Neuronal stem cell (in vitro differentiated cells): Measurements from ENCODE around the gene CCT5.

ENCODE experiments used
- DNase-seq: peaks from one replicate; pipeline ENCODE4 v3.0.0-alpha.2; 2013; ENCODE audit warnings: low spot score
- H2AFZ ChIP-seq: one replicate; pipeline ENCODE4 v1.6.1; 2013; ENCODE audit warnings: mild to moderate bottlenecking, low read length, inconsistent platforms
- H2AK5ac ChIP-seq: 2 replicates; pipeline ENCODE4 v1.6.1; 2013; ENCODE audit warnings: low read depth, mild to moderate bottlenecking, inconsistent platforms, low read length, moderate library complexity, mixed read lengths
- H2BK120ac ChIP-seq: 2 replicates; pipeline ENCODE4 v1.6.1; 2013; ENCODE audit warnings: low read depth, mild to moderate bottlenecking, inconsistent platforms, low read length, moderate library complexity, mixed read lengths
- H2BK12ac ChIP-seq: one replicate; pipeline ENCODE4 v1.6.1; 2013; ENCODE audit warnings: low read length, inconsistent platforms
- H2BK15ac ChIP-seq: 2 replicates; pipeline ENCODE4 v1.6.1; 2013; ENCODE audit warnings: mild to moderate bottlenecking, low read length, inconsistent platforms, mixed read lengths
- H2BK5ac ChIP-seq: one replicate; pipeline ENCODE4 v1.6.1; 2013; ENCODE audit warnings: inconsistent platforms, mild to moderate bottlenecking, low read length, moderate library complexity
- H3K14ac ChIP-seq: one replicate; pipeline ENCODE4 v1.6.1; 2013; ENCODE audit warnings: low read length, inconsistent platforms
- H3K18ac ChIP-seq: 2 replicates; pipeline ENCODE4 v1.6.1; 2013; ENCODE audit warnings: low read length, inconsistent platforms
- H3K23ac ChIP-seq: 2 replicates; pipeline ENCODE4 v1.6.1; 2013; ENCODE audit warnings: low read depth, mild to moderate bottlenecking, mixed read lengths, low read length, inconsistent platforms; ENCODE audit not compliant: poor library complexity
- H3K27ac ChIP-seq: replicated peaks from 3 replicates; pipeline ENCODE4 v1.5.1; 2013; ENCODE audit warnings: low read length, inconsistent platforms
- H3K27me3 ChIP-seq, 3 experiments: 2 replicates each; pipeline ENCODE4 v1.6.1; 2013; ENCODE audit warnings: low read length in 3 of 3, mild to moderate bottlenecking in 2 of 3, inconsistent platforms in 1 of 3, low read depth in 1 of 3, mixed read lengths in 1 of 3, moderate library complexity in 1 of 3; ENCODE audit not compliant: control insufficient read depth in 3 of 3, insufficient read depth in 3 of 3
- H3K36me3 ChIP-seq, 2 donors: replicated peaks in 1 of 2; 2 replicates each; pipeline ENCODE4 v1.6.1; 2013; ENCODE audit warnings: low read length in 2 of 2; ENCODE audit not compliant: control insufficient read depth in 2 of 2, insufficient read depth in 2 of 2
- H3K4ac ChIP-seq: 2 replicates; pipeline ENCODE4 v1.6.1; 2013; ENCODE audit warnings: inconsistent platforms, mild to moderate bottlenecking, low read length, moderate library complexity
- H3K4me1 ChIP-seq, 2 donors: 1 replicate in 1 of 2; 2 replicates in 1 of 2; pipeline ENCODE4 v1.6.1; 2013; ENCODE audit warnings: low read length in 2 of 2, low read depth in 1 of 2; ENCODE audit not compliant: control insufficient read depth in 2 of 2, insufficient read depth in 1 of 2
- H3K4me2 ChIP-seq: one replicate; pipeline ENCODE4 v1.6.1; 2013; ENCODE audit warnings: mild to moderate bottlenecking, low read length, inconsistent platforms; ENCODE audit not compliant: insufficient read depth, poor library complexity, severe bottlenecking
- H3K4me3 ChIP-seq, 2 donors: 2 replicates each; pipeline ENCODE4 v1.5.1; 2013; ENCODE audit warnings: low read length in 2 of 2, mild to moderate bottlenecking in 2 of 2, inconsistent platforms in 1 of 2, moderate library complexity in 1 of 2
- H3K79me1 ChIP-seq: one replicate; pipeline ENCODE4 v1.6.1; 2013; ENCODE audit warnings: low read depth, mild to moderate bottlenecking, inconsistent platforms, low read length, moderate library complexity
- H3K9ac ChIP-seq: one replicate; pipeline ENCODE4 v1.6.1; 2013; ENCODE audit warnings: mild to moderate bottlenecking, low read depth, low read length, inconsistent platforms; ENCODE audit not compliant: poor library complexity
- H3K9me3 ChIP-seq, 2 donors: replicated peaks in 1 of 2; 2 replicates each; pipeline versions ENCODE3 to v1.6.1; 2013; ENCODE audit warnings: low read length in 2 of 2, mild to moderate bottlenecking in 2 of 2, inconsistent platforms in 1 of 2, low read depth in 1 of 2, mixed read lengths in 1 of 2, moderate library complexity in 1 of 2; ENCODE audit not compliant: control insufficient read depth in 2 of 2, insufficient read depth in 1 of 2
- H4K8ac ChIP-seq: one replicate; pipeline ENCODE4 v1.6.1; 2013; ENCODE audit warnings: low read depth, mild to moderate bottlenecking, inconsistent platforms, low read length, moderate library complexity
- H4K91ac ChIP-seq: one replicate; pipeline ENCODE4 v1.6.1; 2013; ENCODE audit warnings: low read length, low read depth, mild to moderate bottlenecking, inconsistent platforms; ENCODE audit not compliant: poor library complexity
- WGBS, 2 donors: extraction: QIAGEN DNeasy Blood & Tissue Kit; methylation state at CpG; one replicate each; pipeline ENCODE4 v1.1.7; 2013; ENCODE audit warnings: missing lambda C conversion rate in 2 of 2, mixed read lengths in 1 of 2; ENCODE audit not compliant: insufficient read length in 2 of 2, insufficient replicate concordance in 1 of 2; ENCODE audit errors: extremely low coverage in 2 of 2; 5-methylcytosine and 5-hydroxymethylcytosine counted together

Gene CCT5

GRCh38 chr5:10266137-10266536 lies 16.1 kb downstream of the CCT5 start:
- H2BK5ac ChIP-seq: no peak overlapping the region
- H3K36me3 ChIP-seq: peaks cover 23 to 56% of the 10 kb centered on the region in 2 donors
- no CpG with 5 or more reads among the region's 4 CpGs for WGBS, 2 donors
- no peak overlapping the region for H3K14ac ChIP-seq
- no peaks in the 10 kb centered on the region for H3K9me3 ChIP-seq
- H3K23ac ChIP-seq: no peak overlapping the region
- no peak overlapping the region for H3K4me3 ChIP-seq
- no peak overlapping the region for H3K9ac ChIP-seq
- no peaks in the 10 kb centered on the region for H3K4me1 ChIP-seq
- H3K18ac ChIP-seq: no peak overlapping the region
- H4K91ac ChIP-seq: no peak overlapping the region
- H3K4ac ChIP-seq: no peak overlapping the region
- H2AK5ac ChIP-seq: no peak overlapping the region
- no peak overlapping the region for H2BK120ac ChIP-seq
- no peak overlapping the region for H4K8ac ChIP-seq
- H3K4me2 ChIP-seq: no peak overlapping the region
- no peak overlapping the region for H3K27ac ChIP-seq
- H3K79me1 ChIP-seq: no peaks in the 10 kb centered on the region
- no peak overlapping the region for H2BK15ac ChIP-seq
- no peaks in the 10 kb centered on the region for H3K27me3 ChIP-seq
- H2BK12ac ChIP-seq: no peak overlapping the region
- no peak overlapping the region for H2AFZ ChIP-seq
- no peak for DNase-seq

GRCh38 chr5:10266839-10267238 lies 16.8 kb downstream of the CCT5 start:
- Histone ChIP-seq H4K91ac (no peak overlapping the region), H4K8ac (no peak overlapping the region), H3K4me1 (no peaks in the 10 kb centered on the region), H2AFZ (no peak overlapping the region), H2BK15ac (no peak overlapping the region), H2BK120ac (no peak overlapping the region), H3K27me3 (no peaks in the 10 kb centered on the region), H3K27ac (no peak overlapping the region), H2BK5ac (no peak overlapping the region), H3K36me3 (peaks cover 19 to 49% of the 10 kb centered on the region in 2 donors), H2BK12ac (no peak overlapping the region), H3K4me2 (no peak overlapping the region), H3K14ac (no peak overlapping the region), H2AK5ac (no peak overlapping the region), H3K18ac (no peak overlapping the region), H3K4me3 (no peak overlapping the region), H3K4ac (no peak overlapping the region), H3K9me3 (no peaks in the 10 kb centered on the region), H3K79me1 (no peaks in the 10 kb centered on the region), H3K9ac (no peak overlapping the region), H3K23ac (no peak overlapping the region)
- DNase-seq: no peak
- no CpG with 5 or more reads among the region's 4 CpGs for WGBS, 2 donors

- no peak overlapping the region for H3K18ac ChIP-seq
- no peak overlapping the region for H2BK120ac ChIP-seq
- peak overlapping the region in 1 of 2 donors; percentile 46 for H3K4me3 ChIP-seq
- no peak overlapping the region for H3K23ac ChIP-seq
- no peak overlapping the region for H2AK5ac ChIP-seq
- no peak overlapping the region for H3K4me2 ChIP-seq
- no peak overlapping the region for H2BK5ac ChIP-seq
- no peaks in the 10 kb centered on the region for H3K79me1 ChIP-seq
- H2BK12ac ChIP-seq: no peak overlapping the region
- H2BK15ac ChIP-seq: no peak overlapping the region
- H3K9ac ChIP-seq: no peak overlapping the region
- no peak overlapping the region for H4K8ac ChIP-seq
- H2AFZ ChIP-seq: no peak overlapping the region
- no peaks in the 10 kb centered on the region for H3K27me3 ChIP-seq
- peaks cover 12 to 37% of the 10 kb centered on the region in 2 donors for H3K36me3 ChIP-seq
- H3K14ac ChIP-seq: no peak overlapping the region
- no peak overlapping the region for H3K4ac ChIP-seq
- WGBS, 2 donors: no CpG with 5 or more reads among the region's 10 CpGs
- H3K9me3 ChIP-seq: peaks cover 0 to 1% of the 10 kb centered on the region in 2 donors
- H4K91ac ChIP-seq: no peak overlapping the region
- no peak overlapping the region for H3K27ac ChIP-seq
- no peak for DNase-seq
- H3K4me1 ChIP-seq: no peaks in the 10 kb centered on the region
Observed at GRCh38 chr5:10268100-10268499, 18.0 kb downstream of the CCT5 start.

- no peak for DNase-seq
- Histone ChIP-seq H3K9me3 (peaks cover 0 to 1% of the 10 kb centered on the region in 2 donors), H3K18ac (no peak overlapping the region), H4K91ac (no peak overlapping the region), H2BK12ac (no peak overlapping the region), H3K14ac (no peak overlapping the region), H4K8ac (no peak overlapping the region), H3K36me3 (no peaks in the 10 kb centered on the region), H3K79me1 (no peaks in the 10 kb centered on the region), H3K4me2 (no peak overlapping the region), H3K4me3 (peak overlapping the region in 1 of 2 donors; percentile 55), H2BK5ac (no peak overlapping the region), H3K4me1 (peaks cover 2 to 7% of the 10 kb centered on the region in 2 donors), H3K23ac (no peak overlapping the region), H2AK5ac (no peak overlapping the region), H3K27me3 (no peaks in the 10 kb centered on the region), H3K4ac (no peak overlapping the region), H3K27ac (no peak overlapping the region), H3K9ac (no peak overlapping the region), H2AFZ (no peak overlapping the region), H2BK120ac (no peak overlapping the region), H2BK15ac (no peak overlapping the region)
- WGBS, 2 donors: no CpG with 5 or more reads among the region's 9 CpGs
Observed at GRCh38 chr5:10272053-10272874, 22.2 kb downstream of the CCT5 start.
